Eye (tissue), 1 donor: ENCODE measurements around the gene WSB1.

Source experiments
- DNase-seq: peaks from one replicate; pipeline ENCODE4 v3.0.0-alpha.2; 2015

WSB1 gene

DNA sequence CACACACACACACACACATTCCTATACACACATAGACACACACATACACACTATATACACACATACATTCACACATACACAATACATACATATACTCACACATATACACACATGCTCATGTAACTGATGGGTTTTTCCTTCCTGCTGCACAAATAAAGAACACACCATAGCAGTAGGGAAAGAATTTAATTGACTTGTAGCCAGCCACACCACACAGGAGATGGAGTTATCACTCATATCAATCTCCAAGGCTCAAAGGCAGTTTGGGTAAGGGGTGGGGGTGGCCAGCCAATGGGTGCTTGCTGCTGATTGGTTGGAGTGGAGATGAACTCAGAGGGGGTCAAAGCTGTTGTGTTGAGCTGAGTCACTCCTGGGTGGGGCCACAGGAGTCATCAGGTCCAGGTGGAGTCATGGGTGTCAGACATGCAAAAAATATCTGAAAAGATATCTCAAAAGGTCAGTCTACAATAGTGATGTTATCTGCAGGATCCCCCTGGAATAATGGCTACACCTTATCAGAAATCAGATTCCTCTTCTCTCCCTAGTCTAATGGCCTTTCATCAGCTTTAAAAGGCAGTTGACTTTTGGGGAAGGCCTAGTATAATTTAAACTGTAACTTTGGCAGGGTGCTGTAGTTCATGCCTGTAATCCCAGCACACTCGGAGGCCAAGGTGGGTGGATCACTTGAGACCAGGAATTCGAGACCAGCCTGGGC is 46.1 kb downstream of the WSB1 start:
- no peak for DNase-seq

DNA sequence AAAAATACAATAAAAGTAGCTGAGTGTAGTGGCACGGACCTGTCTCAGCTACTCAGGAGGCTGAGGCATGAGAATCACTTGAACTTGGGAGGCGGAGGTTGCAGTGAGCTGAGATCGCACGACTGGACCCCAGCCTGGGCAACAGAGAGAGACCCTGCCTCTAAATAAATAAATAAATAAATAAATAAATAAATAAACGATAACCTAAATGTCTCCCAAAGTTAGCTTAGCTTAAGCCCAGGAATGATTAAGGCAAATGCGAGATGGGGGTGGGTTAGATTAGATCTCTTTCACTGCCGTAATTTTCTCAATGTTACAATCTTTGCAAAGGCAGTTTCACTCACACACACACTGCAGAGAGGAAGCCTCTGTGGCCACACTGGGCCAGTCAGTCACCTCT is 46.7 kb downstream of the WSB1 start:
- DNase-seq = no peak

DNA sequence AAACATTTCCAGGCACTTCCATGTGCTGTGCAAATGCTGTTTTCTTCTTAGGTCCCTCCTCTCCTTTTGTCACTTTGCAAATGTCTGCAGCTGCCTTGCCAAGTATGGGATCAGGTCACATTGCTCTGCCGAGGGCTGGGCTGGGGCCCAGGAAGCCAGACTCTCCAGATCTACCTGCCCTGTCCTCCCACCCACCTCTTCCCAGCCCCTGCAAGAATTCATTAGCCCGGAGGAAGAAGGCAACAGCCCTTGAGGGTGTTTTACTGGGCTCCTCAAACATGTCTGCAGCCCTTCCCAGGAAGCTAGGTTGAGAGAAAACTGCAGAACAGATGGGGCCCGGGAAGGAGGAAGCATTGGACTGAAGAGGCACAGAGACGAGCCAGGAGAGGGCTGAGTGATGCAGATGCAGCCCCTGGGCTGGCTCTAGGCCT is 47.1 kb downstream of the WSB1 start:
- DNase-seq = no peak

DNA sequence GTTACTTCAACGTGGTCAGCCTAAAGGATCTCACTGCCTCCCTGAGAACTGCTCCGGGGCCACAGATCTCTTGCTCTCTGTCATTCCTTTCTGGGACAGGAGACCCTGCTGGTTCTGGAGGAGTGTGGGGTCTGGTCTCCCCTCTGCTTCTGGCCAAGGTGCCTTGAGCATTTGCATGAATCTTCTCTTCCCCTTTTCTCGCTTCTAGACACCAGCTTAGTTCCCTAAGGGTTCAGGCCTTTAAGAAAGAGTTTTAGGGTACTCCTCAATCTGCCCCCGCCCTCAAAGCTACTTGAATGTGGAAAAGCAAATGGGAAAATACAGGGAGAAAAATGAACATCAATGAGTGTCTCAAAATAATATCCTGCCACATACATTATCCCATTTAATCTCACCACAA is 48.1 kb downstream of the WSB1 start:
- no peak for DNase-seq

DNA sequence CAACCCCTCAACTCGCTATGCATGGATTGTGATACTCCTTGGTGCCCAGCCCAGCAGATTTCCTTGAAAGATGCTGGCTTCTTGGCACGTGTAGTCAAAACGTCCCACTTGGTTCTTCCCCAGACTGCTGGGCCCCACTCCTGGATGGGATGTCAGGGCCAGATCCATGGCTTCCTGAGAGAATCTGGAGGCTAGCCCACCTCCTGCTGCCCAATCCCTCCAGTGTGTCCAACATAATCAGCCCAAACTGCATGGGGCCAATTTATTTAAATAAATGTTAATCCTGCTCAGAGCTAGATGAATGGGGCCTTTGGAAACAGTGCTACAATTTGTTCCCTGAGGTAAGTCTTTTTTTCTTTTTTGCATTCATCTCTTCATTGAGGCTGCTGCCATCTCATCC is 49.4 kb downstream of the WSB1 start:
- DNase-seq = no peak

DNA sequence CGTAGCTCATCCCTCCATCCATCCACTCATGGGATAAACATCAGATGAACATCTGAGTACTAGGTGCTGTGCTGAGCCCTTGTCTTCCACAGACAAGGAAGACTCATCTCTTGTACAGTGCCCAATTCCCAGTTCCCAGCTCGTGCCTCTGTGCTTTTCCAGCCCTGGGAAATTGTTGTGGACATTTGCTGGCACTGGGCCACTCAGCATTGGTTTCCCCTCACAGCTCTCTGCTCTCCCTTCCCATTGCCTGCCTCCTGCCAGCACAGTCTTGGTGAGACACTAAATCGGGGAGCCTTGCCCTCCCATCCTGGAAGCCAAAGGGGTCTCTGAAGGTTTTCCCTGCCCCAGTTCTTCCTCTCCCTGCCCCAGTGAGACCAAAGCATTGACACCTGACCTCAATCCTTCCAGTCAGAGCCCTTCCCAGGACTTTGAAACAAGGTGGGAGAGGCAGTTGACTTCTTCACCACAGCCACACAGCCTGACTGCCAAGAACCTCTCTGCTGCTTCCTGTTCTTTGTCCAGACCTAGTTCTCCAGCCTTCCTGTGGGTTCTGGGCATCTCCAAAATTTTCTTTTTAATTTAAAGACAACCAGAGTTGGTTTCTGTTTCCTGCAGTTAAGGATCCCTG is 50.2 kb downstream of the WSB1 start:
- DNase-seq = no peak

DNA sequence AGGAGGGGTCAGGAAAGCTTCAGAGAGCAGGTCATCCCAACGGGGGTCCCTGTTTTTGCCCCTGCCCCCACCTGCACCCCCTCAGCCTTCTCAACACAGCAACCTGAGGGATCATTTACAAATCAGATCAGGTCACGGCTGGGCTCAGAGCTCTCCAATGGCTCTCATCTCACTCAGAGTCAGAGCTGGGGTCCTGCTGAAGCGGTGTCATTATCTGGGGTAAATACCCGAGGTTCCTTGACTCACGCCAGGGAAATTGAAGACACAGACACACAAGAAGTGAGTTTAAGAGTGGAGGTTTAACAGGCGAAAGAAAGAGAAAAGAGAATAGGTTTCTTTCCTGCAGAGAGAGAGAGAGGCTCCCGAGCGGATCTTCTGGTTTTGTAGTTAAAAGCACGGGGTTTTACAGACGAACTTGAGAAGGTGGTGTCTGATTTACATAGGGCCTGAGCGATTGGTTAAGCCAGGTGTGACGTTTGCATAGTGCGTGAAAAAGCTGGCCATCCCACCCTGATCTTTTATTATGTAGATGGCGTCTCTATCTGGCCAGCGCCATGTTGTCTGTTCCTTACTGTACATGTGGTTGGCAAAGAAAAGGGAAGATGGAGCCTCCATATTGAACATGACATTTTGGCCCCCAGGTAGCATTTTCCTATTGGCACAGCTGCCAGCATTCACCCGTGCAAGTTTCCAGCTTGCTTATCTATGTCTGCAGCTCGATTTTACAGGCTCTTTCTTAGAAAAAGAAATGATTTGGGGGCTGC is 51.4 kb downstream of the WSB1 start:
- peak; percentile 92 for DNase-seq

DNA sequence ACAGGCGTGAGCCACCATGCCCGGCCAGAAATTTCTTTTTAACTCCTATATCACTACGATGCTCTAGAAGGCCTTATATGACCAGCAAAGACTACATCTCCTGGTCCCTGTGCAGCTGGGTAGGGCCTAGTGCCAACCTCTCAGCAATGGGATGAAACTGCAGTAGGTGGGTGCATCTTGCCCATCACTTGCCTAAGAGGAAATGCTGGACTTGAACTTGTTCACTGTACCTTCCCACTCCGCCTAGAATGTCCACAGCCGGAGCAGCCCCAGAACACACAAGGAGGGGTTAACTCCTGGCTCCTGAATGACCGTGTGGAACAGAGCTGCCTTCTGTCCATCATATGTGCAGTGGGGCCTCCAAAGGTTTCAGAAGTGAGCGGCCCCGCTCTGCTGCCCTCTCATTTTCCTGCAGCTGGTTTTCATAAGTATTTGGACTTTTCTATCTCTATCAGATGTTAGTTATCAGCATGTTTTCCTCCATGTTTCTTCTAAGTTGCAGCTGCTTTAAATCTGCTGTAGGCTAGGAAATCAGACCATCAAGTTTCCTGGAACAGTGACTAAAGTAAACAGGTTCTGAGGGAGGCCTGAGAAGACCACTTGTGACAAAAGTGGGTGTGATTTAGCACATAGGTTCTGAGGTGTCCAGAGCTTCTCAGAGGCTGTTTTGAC is 52.5 kb downstream of the WSB1 start:
- peak; percentile 61 for DNase-seq

DNA sequence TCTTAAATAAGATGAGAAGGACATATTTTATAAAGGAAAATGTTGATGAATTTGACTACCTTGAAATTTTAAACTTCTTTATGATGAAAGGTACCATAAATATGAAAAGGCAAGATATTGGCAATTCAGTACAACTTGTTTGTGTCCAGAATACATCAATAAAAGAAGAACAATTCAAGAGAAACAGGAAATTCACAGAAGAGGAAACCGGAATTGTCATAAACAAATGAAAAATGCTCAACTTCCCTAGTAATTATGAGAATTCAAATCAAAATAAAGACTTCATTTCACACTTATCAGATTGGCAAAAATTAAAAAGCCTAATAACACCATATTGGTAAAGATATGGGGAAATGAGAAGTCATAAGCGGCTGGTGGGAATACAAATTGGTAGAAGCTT is 54.3 kb downstream of the WSB1 start:
- no peak for DNase-seq

DNA sequence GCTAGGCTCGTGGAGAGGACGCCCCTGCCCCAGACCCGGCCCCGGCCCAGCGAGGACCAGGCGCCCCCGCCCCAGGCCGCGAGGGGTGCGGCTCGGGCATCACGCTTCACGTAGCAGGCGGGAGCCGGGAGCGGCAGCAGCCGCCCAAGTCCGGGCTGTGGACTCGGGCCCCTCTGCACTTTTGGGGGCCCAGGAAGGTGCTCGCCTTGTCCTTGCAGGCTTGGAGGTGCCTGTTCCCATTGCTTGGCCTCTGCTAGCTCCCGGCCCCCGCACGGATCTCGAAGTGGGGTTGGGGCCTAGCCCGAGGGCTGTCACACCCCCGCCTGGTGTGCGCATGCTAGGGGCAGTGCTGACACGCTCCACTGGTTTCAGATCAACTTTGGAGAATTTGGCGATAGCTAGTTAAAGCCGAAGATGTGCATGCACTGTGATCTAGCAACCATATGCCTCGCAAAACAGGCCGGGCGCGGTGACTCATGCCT is 55.7 kb downstream of the WSB1 start:
- DNase-seq = peak; percentile 55

DNA sequence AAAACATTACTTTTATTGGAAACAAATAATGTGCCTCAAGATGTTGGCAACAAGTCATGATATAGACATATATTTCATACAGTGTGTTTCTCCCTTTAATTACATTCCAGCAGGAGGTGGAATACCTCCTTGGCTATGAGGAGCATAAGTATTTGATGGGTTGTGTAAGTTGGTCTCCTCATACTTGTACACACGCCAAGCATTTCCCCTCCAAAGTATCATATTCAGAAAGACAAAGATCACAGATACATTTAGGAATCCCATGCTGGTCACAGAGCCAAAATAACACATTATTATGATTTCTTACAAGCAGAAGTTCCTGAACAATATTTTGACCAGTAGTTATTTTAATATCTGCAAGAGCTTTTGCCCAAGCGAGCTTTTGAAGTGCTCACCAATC is 57.8 kb downstream of the WSB1 start:
- DNase-seq = no peak

DNA sequence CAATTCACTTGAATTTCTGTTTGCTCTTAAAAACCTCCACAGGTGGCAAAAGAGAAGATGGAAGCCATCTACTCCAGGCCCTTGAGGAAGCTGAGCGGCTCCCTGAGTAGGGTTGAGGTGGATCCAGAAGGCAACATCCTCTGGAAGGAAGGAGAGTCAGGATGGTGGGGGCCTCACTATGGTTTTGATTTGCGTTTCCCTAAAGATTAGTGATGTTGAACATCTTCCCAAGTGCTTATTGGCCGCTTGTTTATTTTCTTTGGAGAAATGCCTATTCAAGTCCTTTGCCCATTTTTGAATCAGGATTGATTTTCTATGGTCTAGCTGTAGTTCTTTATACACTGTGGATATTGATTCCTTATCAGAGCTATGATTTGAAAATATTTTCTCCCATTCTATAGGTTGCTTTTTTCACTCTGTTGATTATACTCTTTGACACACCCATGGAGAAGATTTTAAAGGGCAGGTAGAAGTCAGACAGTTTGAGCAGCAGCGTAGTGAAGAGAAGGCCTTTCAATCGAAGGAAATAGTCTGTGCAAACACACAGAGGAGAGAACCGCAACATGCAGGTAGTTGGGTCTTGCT is 58.6 kb downstream of the WSB1 start:
- DNase-seq = peak; percentile 51

DNA sequence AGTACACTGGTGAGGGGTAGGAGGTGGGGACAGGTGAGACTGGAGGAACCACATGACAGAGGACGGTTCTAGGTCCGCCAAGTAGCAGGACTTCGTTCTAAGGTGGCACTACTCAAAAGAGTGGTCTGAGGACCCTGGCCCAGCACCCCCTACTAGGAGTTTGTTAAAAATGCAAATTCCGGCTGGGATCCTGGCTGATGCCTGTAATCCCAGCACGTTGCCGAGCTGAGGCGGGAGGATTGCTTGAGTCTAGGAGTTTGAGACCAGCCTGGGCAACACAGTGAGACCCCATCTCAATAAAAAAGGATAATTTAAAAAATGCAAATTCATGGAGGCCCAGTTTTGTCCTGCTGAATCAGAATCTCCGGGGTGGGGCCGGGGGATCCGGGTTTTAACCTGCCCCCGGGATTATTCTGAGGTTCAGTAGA is 59.1 kb downstream of the WSB1 start:
- no peak for DNase-seq

DNA sequence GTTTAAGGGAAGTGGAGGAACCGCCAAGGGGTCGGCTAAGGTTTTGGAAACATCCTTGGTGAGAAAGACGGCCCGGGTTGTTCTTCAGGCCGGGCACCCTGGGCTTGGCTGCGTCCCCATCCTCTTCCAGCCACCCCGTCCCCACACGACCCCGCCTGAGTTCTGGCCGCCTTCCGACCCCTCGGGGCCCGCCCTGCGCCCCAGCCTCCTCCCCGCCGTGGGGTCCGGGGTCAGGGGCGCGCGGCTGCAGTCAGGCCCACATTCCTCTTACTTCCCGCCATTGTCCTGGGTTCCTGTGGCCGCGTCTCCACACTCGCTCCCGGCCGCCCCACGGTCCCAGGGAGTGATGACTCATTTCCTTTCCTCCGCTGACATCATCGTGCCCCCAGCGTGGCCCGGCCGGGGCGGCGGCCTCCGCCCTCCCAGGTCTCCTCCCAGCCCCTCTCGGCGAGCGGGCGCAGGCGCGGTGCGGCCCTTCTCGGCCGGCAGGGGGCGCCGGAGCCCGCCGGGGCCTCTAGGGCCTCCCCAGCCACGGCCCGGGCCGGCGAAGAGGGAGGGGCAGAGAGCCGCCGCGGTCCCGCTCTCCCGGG is 59.6 kb downstream of the WSB1 start:
- DNase-seq = peak; percentile 93

DNA sequence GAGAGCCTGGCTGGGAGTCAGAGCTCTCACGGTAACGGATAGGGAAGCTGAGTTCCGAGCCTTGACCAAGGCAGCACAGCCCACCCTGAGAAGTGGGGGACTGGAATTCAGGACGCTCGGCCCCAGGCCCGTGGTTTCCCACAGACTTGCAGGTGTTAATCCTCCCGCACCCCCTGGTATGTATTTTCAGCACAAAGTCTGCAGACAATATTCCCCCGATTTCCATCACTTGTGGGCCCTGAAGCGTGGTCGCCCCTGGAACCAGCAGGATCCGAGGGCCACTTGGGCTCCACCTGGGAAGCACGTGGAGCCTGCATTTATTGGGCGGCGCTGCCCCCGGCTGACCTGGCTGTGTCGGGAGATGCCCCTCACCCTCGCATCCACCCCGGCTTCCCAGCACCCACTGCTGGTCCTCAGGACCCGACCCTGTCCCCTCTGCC is 60.2 kb downstream of the WSB1 start:
- DNase-seq = no peak

DNA sequence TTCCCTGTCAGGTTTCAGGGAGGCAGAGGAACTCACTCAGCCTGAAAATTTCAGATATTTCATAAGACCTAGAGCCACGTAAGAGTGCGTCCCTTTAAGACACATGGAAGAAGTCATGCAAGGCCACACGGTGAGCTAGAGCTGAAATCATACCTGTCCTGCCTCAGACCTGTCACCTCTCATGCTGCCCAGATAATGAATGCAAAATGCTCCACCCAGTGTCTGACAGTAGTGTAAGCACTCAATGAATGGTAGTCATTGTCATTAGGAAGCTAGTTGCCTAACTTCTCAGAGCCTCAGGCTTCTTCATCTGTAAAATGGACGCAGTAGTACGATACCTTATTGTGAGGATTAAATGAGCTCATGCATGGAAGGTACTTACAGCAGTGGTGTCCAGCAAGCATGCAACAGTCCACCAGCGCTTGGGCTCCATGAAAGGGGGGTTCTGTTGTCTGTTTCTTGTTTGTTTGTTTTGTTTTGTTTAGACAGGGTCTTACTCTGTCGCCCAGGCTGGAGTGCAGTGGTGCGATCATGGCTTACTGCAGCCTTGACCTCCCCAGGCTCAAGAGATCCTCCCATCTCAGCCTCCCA is 60.7 kb downstream of the WSB1 start:
- DNase-seq = no peak

DNA sequence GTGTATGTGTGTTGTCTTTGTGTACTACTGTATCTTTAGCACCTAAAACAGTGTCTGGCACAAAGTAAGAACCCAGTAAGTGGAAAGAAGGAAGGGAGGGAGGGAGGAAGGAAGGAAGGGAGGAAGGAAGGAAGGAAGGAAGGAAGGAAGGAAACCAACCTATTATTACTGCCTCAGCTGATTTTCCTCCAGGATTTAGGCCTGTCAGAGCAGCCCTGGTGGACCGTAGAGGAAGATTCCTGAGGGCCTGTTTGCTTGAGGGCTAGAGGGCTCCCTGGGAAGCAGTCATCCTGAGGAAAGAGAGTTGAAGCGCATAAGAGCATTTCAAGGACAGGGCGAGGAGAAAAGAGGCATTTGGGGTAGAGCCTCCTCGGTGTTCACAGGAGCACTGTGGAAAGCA is 61.5 kb downstream of the WSB1 start:
- DNase-seq = no peak

DNA sequence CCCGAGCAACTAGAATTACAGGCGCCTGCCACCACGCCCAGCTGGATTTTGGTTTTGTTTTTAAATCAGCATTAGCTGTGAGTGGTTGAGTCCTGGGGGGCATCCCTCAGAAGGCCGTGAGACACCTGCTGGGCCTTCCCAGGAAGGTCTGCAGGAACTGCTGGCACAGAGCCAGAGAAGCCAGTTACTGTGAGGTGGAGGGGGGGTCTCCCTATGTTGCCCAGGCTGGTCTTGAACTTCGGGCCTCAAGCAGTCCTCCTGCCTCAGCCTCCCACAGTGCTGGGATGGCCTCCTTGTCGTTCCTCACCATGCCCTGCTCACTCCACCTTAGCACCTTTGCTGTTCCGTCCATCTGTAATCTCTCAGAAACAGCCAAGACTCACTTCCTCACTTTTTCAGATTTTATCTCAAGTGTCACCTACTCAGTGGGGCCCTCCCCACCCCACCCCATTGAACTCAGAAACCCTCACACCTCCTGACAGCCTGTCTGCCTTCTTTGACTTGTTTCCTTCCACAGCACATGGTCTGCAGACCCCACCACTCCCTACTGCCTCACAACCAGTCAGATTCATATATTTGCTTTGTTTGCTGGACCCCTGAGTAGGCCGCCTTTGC is 62.3 kb downstream of the WSB1 start:
- no peak for DNase-seq

DNA sequence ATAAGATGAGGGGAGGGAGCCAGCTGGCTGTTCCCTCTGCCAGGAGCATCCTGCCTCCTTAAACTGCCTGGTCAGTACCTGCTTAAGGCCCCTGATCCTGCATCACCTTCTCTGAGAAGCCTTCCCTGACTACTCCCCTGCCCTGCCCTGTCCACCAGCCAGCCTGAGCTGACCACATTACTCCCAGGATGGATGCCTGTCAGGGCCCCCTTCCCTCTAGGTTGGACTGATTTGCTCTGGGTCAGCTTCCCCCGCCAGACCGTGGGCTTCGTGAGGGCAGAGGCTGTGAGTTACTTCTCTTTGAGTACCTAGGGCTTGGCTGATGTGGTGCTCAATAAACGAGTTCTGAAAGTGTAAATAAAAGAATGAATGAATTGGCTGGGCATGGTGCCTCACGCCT is 63.3 kb downstream of the WSB1 start:
- DNase-seq = no peak

DNA sequence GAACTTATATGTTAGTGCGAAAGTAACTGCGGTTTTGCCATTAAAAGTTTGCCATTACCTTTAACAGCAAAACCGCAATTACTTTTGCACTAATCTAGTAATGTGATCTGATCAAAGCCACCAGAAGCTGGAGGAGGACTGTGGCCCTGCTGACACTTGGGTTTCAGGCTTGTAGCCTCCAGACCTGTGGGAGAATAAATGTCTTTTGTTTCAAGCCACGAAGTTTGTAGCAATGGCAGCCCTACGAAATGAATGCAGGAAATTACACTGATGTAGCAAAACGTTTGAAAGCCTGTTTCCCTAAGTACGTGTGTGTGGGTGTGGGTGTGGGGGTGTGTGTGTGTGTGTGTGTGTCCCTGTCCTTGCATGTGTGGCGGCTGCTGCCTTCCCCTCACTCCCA is 66.6 kb downstream of the WSB1 start:
- DNase-seq = no peak

DNA sequence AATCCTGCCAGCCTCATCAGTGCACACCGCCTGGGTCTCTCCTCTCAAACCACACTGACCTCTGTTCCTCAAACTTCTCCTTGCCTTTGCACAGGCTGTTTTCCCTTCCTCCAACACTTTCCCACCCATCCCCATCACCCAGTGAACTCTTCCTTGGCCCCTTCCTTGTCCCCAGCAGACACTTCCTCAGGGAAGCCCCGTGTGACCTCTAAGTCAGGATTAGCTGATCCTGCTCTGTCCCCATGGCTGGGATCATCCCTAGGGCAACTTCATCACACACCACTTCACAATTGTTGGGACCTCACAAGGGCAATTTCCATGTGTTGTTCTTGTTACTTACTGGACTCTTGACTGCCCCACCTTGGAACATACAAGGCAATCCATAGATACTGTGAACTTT is 67.8 kb downstream of the WSB1 start:
- no peak for DNase-seq

DNA sequence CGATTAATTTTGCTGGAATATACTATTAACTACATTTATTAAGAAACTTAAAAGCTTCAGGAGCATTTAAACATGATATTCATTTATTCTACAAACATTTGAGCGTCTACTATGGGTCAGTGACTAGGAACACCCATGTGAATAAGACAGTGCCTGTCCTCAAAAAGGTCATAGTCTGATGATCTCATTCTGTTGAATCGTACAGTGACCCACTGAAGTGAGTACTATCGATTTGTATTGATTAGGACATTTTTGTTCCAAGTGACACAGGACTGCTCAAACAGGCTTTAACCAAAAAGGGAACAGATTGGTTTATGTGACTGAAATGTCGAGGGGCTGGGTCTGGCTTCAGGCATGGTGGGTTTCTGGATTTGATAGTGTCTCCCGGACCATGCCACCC is 68.6 kb downstream of the WSB1 start:
- DNase-seq = no peak
